Activated CD8-positive, alpha-beta memory T cell treated with anti-CD3 and anti-CD28 coated beads for 36 hours (primary cell): ENCODE data around the gene HIGD2B. TPM values are rescaled to one million over a fixed set of nuclear protein-coding genes. Genes with fewer than 3 reads are reported as not detected.
"Not testable (repeated sequence)": the region's sequence is repeated elsewhere in the genome, so short reads cannot be mapped to it uniquely, and the experiment has no call there.

Source experiments
- CTCF ChIA-PET: fragments of 350-600 bp; sonication (Branson Sonifier 250); formaldehyde crosslinking; loops from one replicate; lab custom pipeline; 2021; ENCODE audit warnings: antibody characterized with exemption; lab: Charles Lee
- POLR2A ChIA-PET: fragments of 350-600 bp; sonication (Branson Sonifier 250); formaldehyde crosslinking; loops from one replicate; lab custom pipeline; 2021; ENCODE audit warnings: antibody characterized with exemption; lab: Charles Lee
- total RNA-seq, 2 experiments: library from RNA; stranded (reverse); gene quantifications; one replicate each; pipeline ENCODE4 v1.2.3, GENCODE V29; 2021

The HIGD2B gene
- total RNA-seq, 2 experiments from 2014 or later, result 0.17 to 0.32 TPM

DNA sequence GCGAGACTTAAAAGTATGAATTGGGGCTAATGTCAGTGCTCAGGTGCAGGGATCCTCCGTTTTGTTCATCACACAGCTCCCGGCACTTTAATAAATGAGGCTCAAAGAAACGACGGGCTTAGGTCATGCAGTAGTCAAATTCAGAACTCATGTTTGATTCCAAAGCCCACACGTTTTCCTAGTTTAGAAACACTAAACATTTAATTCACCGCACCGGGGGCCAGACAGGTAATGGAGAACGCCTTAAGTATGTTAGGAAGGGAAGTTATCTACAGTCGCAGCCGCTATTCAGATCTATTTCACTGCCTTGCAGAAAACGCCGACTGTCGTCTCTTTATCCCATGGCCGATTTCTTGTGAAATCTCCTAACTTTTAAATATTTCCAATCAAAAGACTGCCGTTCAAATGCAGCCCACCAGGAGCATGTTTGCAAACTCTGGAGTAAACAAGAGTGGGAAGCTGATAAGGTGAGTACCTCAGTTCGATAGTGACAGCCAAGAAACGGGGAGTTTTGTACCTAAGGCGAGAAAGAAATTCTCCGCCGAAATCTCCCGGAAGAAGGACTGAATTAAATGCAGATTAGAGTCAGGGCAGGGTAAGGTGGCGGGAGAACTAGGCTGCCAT, 569 bp downstream of the HIGD2B start:
- ChIA-PET POLR2A (interaction anchor here (1.4 kb wide), 1 partner anchor 212 kb away, joined by 3 read pairs; no protein-coding TSS in a partner anchor), CTCF (interaction anchor here (0.8 to 1.0 kb wide), 4 partner anchors 49 to 97 kb away, joined by 3 to 5 read pairs (median 3); no protein-coding TSS in a partner anchor)

- ChIA-PET POLR2A (no interaction called here), CTCF (no interaction called here)
Measured at GRCh38 chr15:72682772-72683171, 3.2 kb downstream of the HIGD2B start.

DNA sequence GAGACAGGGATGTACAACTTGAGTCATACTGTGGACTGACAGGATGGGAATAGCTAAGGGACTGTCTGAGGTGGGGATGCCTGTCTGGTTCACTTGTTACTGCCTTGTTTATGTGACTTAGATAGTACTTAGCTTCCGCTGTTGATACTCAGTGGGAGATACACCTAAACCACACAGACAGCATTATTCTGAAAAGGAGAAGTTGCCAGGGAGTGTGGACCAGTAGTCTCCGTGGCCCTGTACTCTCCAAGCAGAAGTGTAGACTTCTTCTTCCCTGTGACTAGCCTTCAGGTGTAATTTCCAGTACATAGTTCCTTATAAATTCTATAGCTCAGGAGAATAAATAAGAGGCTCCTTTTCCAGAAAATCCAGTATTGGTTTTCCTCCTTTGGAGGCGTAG, 5.1 kb downstream of the HIGD2B start:
- POLR2A ChIA-PET, result no interaction called here
- CTCF ChIA-PET, result interaction anchor here (0.7 to 0.8 kb wide), 2 partner anchors 10 to 113 kb away, joined by 3 to 4 read pairs; no protein-coding TSS in a partner anchor

GRCh38 chr15:72676838-72677237, 9.1 kb downstream of the HIGD2B start:
- ChIA-PET POLR2A (no interaction called here), CTCF (no interaction called here)

- CTCF ChIA-PET, result interaction anchor here (0.7 kb wide), 1 partner anchor 10 kb away, joined by 4 read pairs; no protein-coding TSS in a partner anchor
- POLR2A ChIA-PET, result interaction anchor here (0.7 kb wide), 1 partner anchor 15 kb away, joined by 4 read pairs; the partner anchor contains the start of genes BBS4 and HIGD2B
Measured at GRCh38 chr15:72671525-72671924, 14.5 kb downstream of the HIGD2B start.

GRCh38 chr15:72670656-72671352, 15.2 kb downstream of the HIGD2B start:
- ChIA-PET CTCF (interaction anchor here (0.6 to 1.1 kb wide), 5 partner anchors 10 to 293 kb away, joined by 3 to 4 read pairs (median 3); no protein-coding TSS in a partner anchor), POLR2A (interaction anchor here (0.5 kb wide), 1 partner anchor 9 kb away, joined by 3 read pairs; no protein-coding TSS in a partner anchor)

GRCh38 chr15:72669803-72670202, 16.2 kb downstream of the HIGD2B start:
- CTCF ChIA-PET, POLR2A ChIA-PET: not testable (repeated sequence)

DNA sequence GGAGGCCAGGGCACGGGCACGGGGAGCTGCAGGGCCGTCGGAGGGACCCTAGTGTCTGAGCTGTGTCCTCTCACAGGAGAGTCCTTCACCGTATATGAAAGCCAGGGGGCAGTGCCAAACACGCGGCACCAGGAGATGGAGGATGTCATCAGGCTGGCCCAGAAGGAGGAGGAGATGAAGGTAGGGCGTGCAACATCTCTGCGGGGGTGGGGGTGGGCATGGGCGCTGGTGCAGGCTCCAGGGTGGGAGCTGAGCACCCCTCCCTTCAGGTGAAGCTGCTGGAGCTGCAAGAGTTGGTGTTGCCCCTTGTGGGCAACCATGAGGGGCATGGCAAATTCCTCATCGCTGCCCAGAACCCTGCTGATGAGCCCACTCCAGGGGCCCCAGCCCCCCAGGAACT, 20.3 kb downstream of the HIGD2B start:
- POLR2A ChIA-PET, result not testable (repeated sequence)

GRCh38 chr15:72663931-72664330, 22.1 kb downstream of the HIGD2B start:
- CTCF ChIA-PET, POLR2A ChIA-PET: not testable (repeated sequence)

More for the DNA sequence above, 20.3 kb downstream of the HIGD2B start:
- CTCF ChIA-PET, result not testable (repeated sequence)

GRCh38 chr15:72661081-72661480, 24.9 kb downstream of the HIGD2B start:
- CTCF ChIA-PET, POLR2A ChIA-PET: not testable (repeated sequence)

- CTCF ChIA-PET, POLR2A ChIA-PET: not testable (repeated sequence)
Measured at GRCh38 chr15:72656014-72656413, 30.0 kb downstream of the HIGD2B start.

GRCh38 chr15:72654397-72654796, 31.6 kb downstream of the HIGD2B start, which contains the start of gene GOLGA6B:
TSS of gene GOLGA6B (plus strand) at chr15:72654697. CDS start at chr15:72654738, 41 bp downstream.
- CTCF ChIA-PET, POLR2A ChIA-PET: not testable (repeated sequence)

DNA sequence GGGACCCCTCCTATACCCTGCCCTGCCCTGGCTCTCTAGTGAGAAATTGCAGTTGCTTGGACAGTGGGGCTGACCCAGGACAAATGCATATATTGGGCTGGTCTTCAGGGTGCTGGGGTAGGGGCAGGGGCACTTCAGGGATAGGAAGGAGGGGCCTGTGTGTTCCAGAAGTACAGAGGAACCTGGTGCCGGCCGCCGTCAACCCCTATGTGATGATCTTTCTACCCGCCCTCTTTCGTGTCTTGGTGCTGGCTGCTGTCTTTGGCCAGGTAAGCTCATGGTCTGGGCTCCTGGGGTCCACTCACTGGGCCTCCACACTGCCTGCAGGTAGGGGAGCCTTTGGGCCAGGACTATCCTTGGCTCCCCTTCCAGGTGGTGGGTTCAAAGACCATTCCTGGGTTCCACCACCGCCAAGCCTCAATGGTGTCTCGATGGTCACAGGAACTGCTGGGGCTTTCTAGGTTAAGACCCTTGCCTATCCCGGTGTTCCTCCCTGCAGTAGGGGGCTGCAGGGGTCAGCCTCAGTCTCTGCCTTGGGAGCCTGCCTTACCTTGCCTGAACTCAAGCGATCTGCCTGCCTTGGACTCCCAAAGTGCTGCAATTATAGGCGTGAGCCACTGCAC, 37.2 kb downstream of the HIGD2B start:
- CTCF ChIA-PET, POLR2A ChIA-PET: not testable (repeated sequence)

GRCh38 chr15:72642271-72642670, 43.7 kb downstream of the HIGD2B start:
- CTCF ChIA-PET, POLR2A ChIA-PET: not testable (repeated sequence)

- CTCF ChIA-PET, POLR2A ChIA-PET: not testable (repeated sequence)
Measured at GRCh38 chr15:72639759-72640483, 46.1 kb downstream of the HIGD2B start.

DNA sequence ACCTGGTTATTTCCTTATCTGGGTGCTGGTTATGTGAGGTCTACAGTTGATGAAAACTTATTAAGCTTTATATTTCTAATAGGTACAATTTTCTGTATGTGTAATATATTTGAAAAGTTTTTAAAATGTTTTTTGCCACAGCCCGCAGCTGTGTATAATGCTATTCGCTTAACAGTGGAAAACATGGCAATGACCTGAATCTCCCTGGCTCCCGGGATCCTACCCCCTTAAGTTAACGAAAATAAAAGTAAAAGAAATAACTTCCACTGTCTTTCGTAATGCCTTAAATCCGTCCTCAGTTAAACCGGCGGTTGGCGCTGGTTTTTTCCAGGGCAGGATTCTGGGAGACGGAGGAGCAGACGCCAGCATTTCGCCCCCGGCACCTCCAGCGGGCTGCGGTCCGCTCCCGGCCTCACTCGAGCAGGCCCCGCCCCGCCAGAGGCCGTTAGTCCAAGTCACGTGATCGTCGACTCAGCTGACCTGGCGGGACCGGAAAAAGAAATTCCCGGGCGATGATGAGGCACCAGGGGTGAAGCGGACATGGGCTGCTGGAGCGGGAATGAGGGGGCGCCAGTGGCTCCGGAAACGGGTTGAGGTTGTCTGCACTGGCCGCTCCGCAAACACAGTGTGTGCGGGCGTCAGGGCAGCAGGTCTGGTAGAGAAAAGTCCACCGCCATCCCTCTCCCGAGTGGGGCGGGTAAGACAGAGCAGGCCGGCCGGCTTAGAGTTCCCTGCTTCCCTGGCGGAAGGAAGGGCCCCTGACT, 49.3 kb downstream of the HIGD2B start:
- CTCF ChIA-PET, result not testable (repeated sequence)

DNA sequence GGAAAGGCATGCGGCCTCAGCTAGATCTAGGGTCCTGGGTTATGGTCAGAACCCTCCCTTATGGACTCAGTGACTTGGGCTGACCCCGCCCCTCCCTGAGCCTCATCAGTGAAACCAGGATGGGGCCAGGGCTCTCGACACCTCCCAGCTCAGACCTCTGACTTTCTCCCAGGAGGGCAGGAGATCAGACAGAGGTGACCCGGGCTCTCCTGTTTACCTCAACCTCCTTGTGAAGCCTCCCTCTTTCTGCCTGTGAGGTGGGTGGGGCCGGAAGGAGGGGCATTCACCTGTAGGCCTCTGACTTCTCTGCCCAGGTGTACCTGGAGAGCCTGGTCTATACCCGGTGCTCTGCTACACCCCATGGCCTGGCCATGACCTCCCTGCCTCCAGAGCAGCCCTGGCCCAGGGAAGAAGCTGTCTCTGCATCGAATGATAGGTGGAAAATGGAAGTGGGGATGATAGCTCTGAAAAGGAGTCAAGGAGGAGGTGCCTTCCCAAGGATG, 56.9 kb downstream of the HIGD2B start:
- CTCF ChIA-PET, POLR2A ChIA-PET: not testable (repeated sequence)

More for the DNA sequence above, 49.3 kb downstream of the HIGD2B start:
- POLR2A ChIA-PET, result not testable (repeated sequence)
